ENCODE results near the gene TIFAB.

Gene TIFAB

GRCh38 chr5:135447298-135447929 is 4.7 kb downstream of the TIFAB start, which contains the start of gene DCANP1:
Gene DCANP1, minus strand, starts transcription at chr5:135447348. Its CDS starts 240 bp downstream, at chr5:135447108.
- TF ChIP-seq TAF1 (IDR thresholded peaks at IDR 0.05; ENCODE audit: borderline replicate concordance, insufficient read depth, low read length) (no peak), REST (IDR thresholded peaks at IDR 0.05; ENCODE audit: insufficient read depth in 1 of 2, low read depth in 2 of 2, low read length in 2 of 2) (no peak), POLR2AphosphoS5 (IDR thresholded peaks at IDR 0.05; ENCODE audit: low read depth, low read length) (no peak), SIN3A (IDR thresholded peaks at IDR 0.05; ENCODE audit: borderline replicate concordance, insufficient read depth, low read length) (no peak), FOXP2 (optimal IDR thresholded peaks at IDR 0.05; ENCODE audit: borderline replicate concordance, extremely low read depth, extremely low read length, insufficient read depth) (no peak)

GRCh38 chr5:135446615-135447014 is 5.5 kb downstream of the TIFAB start:
- TF ChIP-seq POLR2AphosphoS5 (IDR thresholded peaks at IDR 0.05; ENCODE audit: low read depth, low read length) (no peak), FOXP2 (optimal IDR thresholded peaks at IDR 0.05; ENCODE audit: borderline replicate concordance, extremely low read depth, extremely low read length, insufficient read depth) (no peak)

GRCh38 chr5:135446206-135446605 is 5.9 kb downstream of the TIFAB start:
- TF ChIP-seq TAF1 (IDR thresholded peaks at IDR 0.05; ENCODE audit: borderline replicate concordance, insufficient read depth, low read length) (no peak), REST (IDR thresholded peaks at IDR 0.05; ENCODE audit: insufficient read depth in 1 of 2, low read depth in 2 of 2, low read length in 2 of 2) (no peak), FOXP2 (optimal IDR thresholded peaks at IDR 0.05; ENCODE audit: borderline replicate concordance, extremely low read depth, extremely low read length, insufficient read depth) (no peak), POLR2AphosphoS5 (IDR thresholded peaks at IDR 0.05; ENCODE audit: low read depth, low read length) (no peak), SIN3A (IDR thresholded peaks at IDR 0.05; ENCODE audit: borderline replicate concordance, insufficient read depth, low read length) (no peak)

- TF ChIP-seq SIN3A (IDR thresholded peaks at IDR 0.05; ENCODE audit: borderline replicate concordance, insufficient read depth, low read length) (no peak), REST (IDR thresholded peaks at IDR 0.05; ENCODE audit: insufficient read depth in 1 of 2, low read depth in 2 of 2, low read length in 2 of 2) (no peak), TAF1 (IDR thresholded peaks at IDR 0.05; ENCODE audit: borderline replicate concordance, insufficient read depth, low read length) (no peak), FOXP2 (optimal IDR thresholded peaks at IDR 0.05; ENCODE audit: borderline replicate concordance, extremely low read depth, extremely low read length, insufficient read depth) (no peak), POLR2AphosphoS5 (IDR thresholded peaks at IDR 0.05; ENCODE audit: low read depth, low read length) (no peak)
These were observed 6.7 kb downstream of the TIFAB start for GRCh38 chr5:135445306-135445985.

- TF ChIP-seq REST (IDR thresholded peaks at IDR 0.05; ENCODE audit: insufficient read depth in 1 of 2, low read depth in 2 of 2, low read length in 2 of 2), result no peak
- no peak for TF ChIP-seq POLR2AphosphoS5 (IDR thresholded peaks at IDR 0.05; ENCODE audit: low read depth, low read length)
- TF ChIP-seq FOXP2 (optimal IDR thresholded peaks at IDR 0.05; ENCODE audit: borderline replicate concordance, extremely low read depth, extremely low read length, insufficient read depth), result no peak
- no peak for TF ChIP-seq SIN3A (IDR thresholded peaks at IDR 0.05; ENCODE audit: borderline replicate concordance, insufficient read depth, low read length)
These were observed 7.3 kb downstream of the TIFAB start for GRCh38 chr5:135444881-135445280.

Measured in PFSK-1 (cell line).